ENCODE data around the gene CNTN4. TPM values are rescaled to one million over a fixed set of nuclear protein-coding genes. Genes with fewer than 3 reads are reported as not detected.

Gene CNTN4
- total RNA-seq, 4 donors from 2014 or later = 6.6 to 10.7 (median 9.7) TPM

DNA sequence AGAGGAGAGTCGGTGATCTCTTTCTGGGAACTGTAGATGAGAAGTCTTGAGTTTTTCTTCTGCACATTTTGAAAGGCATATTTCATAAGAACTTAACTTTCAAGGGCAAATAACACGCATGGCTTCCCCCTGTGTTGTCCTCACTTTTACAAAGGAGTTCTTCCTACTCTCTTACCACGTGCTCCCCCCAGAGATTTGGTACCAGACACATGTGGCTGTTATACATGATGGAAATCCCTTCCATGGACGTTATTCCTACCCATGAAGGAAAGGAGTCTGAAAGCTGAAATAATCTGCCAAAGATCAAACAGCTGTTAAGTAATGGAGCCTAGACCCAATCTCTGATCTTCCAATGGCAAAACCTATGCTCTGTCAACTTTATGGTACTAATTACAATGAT lies 1007.1 kb downstream of the CNTN4 start:
- no peaks in the 10 kb centered on the region for H3K36me3 ChIP-seq
- intact Hi-C loops (cut with DNase I) = no loop called here
- TF ChIP-seq POLR2A (IDR thresholded peaks at IDR 0.05; ENCODE audit: low read depth) (no peak), POLR2AphosphoS5 (IDR thresholded peaks at IDR 0.05) (no peak), EP300 (IDR thresholded peaks at IDR 0.05) (no peak)
- TF ChIP-seq, protein P1, sequence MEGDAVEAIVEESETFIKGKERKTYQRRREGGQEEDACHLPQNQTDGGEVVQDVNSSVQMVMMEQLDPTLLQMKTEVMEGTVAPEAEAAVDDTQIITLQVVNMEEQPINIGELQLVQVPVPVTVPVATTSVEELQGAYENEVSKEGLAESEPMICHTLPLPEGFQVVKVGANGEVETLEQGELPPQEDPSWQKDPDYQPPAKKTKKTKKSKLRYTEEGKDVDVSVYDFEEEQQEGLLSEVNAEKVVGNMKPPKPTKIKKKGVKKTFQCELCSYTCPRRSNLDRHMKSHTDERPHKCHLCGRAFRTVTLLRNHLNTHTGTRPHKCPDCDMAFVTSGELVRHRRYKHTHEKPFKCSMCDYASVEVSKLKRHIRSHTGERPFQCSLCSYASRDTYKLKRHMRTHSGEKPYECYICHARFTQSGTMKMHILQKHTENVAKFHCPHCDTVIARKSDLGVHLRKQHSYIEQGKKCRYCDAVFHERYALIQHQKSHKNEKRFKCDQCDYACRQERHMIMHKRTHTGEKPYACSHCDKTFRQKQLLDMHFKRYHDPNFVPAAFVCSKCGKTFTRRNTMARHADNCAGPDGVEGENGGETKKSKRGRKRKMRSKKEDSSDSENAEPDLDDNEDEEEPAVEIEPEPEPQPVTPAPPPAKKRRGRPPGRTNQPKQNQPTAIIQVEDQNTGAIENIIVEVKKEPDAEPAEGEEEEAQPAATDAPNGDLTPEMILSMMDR (IDR thresholded peaks at IDR 0.05) = no peak
- no peaks in the 10 kb centered on the region for H3K4me1 ChIP-seq
- no peaks in the 10 kb centered on the region for H3K9me3 ChIP-seq
- H3K27me3 ChIP-seq = peaks cover 0 to 6% (median 0%) of the 10 kb centered on the region in 4 donors
- WGBS = 81% methylated on average over 4 of the region's 4 CpGs
- no peak overlapping the region for H3K27ac ChIP-seq (replicated peaks in 1 of 4)
- peak; percentile 53 for DNase-seq (ENCODE audit: extremely low spot score)
- no peak overlapping the region for H3K4me3 ChIP-seq

DNA sequence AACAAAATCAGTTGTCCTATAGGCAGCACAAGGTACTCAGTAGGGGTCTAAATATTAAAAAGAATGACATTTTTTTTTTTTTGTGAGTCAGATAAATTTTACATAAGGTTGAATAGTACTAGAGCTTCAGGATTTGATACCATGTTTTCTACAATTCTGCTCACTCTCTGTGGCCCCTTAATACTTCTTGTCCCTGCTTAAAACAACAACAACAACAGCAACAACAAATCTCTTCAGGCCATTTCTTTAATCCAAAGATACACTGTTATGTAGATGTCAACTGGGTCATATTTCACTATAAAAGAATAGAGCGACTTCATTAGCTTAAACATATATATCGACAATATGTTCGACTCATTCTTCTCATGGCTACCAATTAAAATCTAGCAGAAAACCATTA lies 1008.5 kb downstream of the CNTN4 start:
- no peak for DNase-seq (ENCODE audit: extremely low spot score)

More for the DNA sequence above, 1008.5 kb downstream of the CNTN4 start:
- no peaks in the 10 kb centered on the region for H3K36me3 ChIP-seq
- H3K27ac ChIP-seq (replicated peaks in 1 of 4) = no peak overlapping the region
- H3K27me3 ChIP-seq = peaks cover 0 to 2% (median 0%) of the 10 kb centered on the region in 4 donors
- H3K9me3 ChIP-seq = no peaks in the 10 kb centered on the region
- H3K4me3 ChIP-seq = no peak overlapping the region
- TF ChIP-seq POLR2A (IDR thresholded peaks at IDR 0.05; ENCODE audit: low read depth) (no peak), POLR2AphosphoS5 (IDR thresholded peaks at IDR 0.05) (no peak)
- TF ChIP-seq, protein P1 (IDR thresholded peaks at IDR 0.05) = no peak
- 98% methylated on average over 3 of the region's 3 CpGs for WGBS
- intact Hi-C loops (cut with DNase I) = no loop called here
- no peaks in the 10 kb centered on the region for H3K4me1 ChIP-seq

Small RNAs within 50 kb of the gene (small RNA-seq; reads per million reads assigned to genes)
- 0 reads per million in 3 donors for gene RF00416
- gene RN7SKP144 = 0 reads per million in 3 donors
